IPS DF 6.9 (cell line): ENCODE data around the gene SLIT2.
A peak's percentile ranks its signal among the peaks of the same experiment; 100 is the strongest.

Experiments
- DNase-seq: peaks from one replicate; pipeline ENCODE4 v3.0.0-alpha.2; 2013; ENCODE audit warnings: low read depth, low spot score
- H3K27ac ChIP-seq: one replicate; pipeline ENCODE4 v1.5.1; 2013; ENCODE audit warnings: low read length, control low read depth
- H3K27me3 ChIP-seq: 2 replicates; pipeline ENCODE4 v1.6.1; 2013; ENCODE audit warnings: mild to moderate bottlenecking, low read length; ENCODE audit not compliant: control insufficient read depth, insufficient read depth
- H3K36me3 ChIP-seq: 2 replicates; pipeline ENCODE4 v1.6.1; 2013; ENCODE audit warnings: low read length; ENCODE audit not compliant: control insufficient read depth, insufficient read depth
- H3K4me1 ChIP-seq: 2 replicates; pipeline ENCODE4 v1.6.1; 2013; ENCODE audit warnings: low read length; ENCODE audit not compliant: control insufficient read depth, insufficient read depth
- H3K4me3 ChIP-seq: 2 replicates; pipeline ENCODE4 v1.5.1; 2013; ENCODE audit warnings: mild to moderate bottlenecking, low read length
- H3K9me3 ChIP-seq: 2 replicates; pipeline ENCODE4 v1.6.1; 2013; ENCODE audit warnings: low read length, inconsistent platforms; ENCODE audit not compliant: control insufficient read depth, insufficient read depth
- WGBS: extraction: QIAGEN DNeasy Blood & Tissue Kit; methylation state at CpG from one replicate; pipeline ENCODE4 v1.1.7; 2013; ENCODE audit warnings: mixed read lengths, missing lambda C conversion rate; ENCODE audit not compliant: insufficient read length, insufficient coverage; 5-methylcytosine and 5-hydroxymethylcytosine counted together

The SLIT2 gene

DNA sequence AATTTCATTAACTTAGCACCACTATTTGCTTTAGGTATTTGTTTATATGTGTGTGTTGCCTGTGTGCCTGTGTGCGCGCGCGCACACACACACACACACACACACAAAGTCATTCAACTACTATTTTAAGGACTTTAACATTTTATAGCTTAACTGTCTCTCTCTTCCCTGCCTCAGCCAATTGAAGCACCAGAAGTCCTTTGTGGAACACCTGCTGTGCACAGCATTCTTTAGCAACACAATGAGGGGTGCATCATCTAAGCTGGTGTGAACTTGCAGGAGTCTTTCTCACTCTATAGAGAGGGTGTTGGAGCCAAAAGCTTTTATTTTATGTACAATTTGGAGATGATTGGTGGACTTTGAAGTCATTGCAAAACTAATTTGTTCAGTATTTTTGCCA, 31.3 kb downstream of the SLIT2 start:
- no peaks in the 10 kb centered on the region for H3K27me3 ChIP-seq
- H3K4me3 ChIP-seq, result no peak overlapping the region
- no peaks in the 10 kb centered on the region; the same call in 1 of the 2 replicates for H3K4me1 ChIP-seq
- no peak overlapping the region for H3K27ac ChIP-seq
- peak; percentile 87 for DNase-seq
- no CpG with 5 or more reads among the region's 4 CpGs for WGBS
- H3K36me3 ChIP-seq, result no peaks in the 10 kb centered on the region
- H3K9me3 ChIP-seq, result no peaks in the 10 kb centered on the region

DNA sequence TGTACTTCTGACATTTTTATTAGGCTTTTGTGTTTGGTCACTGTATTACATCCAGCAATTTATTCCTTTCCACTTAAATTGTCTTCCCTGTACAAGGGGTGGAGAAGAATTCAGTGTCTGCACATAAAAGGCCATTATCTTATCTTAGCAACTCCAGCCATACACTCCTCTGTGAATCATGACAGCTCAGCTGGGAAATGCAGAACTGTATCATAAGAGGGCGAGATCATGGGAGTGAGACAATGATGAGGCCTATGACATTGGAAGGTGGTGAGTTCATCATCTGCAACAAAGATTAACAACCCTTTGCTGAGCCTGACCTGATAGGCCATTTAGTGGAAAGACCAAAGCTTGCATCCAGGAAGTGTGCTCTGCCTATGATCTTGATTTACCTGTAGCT, 33.3 kb downstream of the SLIT2 start:
- H3K27ac ChIP-seq, result no peak overlapping the region
- WGBS, result no CpG with 5 or more reads among the region's 1 CpG
- H3K4me1 ChIP-seq, result no peaks in the 10 kb centered on the region; the same call in 1 of the 2 replicates
- no peak for DNase-seq
- no peak overlapping the region for H3K4me3 ChIP-seq
- H3K27me3 ChIP-seq, result no peaks in the 10 kb centered on the region
- H3K36me3 ChIP-seq, result no peaks in the 10 kb centered on the region
- no peaks in the 10 kb centered on the region for H3K9me3 ChIP-seq

DNA sequence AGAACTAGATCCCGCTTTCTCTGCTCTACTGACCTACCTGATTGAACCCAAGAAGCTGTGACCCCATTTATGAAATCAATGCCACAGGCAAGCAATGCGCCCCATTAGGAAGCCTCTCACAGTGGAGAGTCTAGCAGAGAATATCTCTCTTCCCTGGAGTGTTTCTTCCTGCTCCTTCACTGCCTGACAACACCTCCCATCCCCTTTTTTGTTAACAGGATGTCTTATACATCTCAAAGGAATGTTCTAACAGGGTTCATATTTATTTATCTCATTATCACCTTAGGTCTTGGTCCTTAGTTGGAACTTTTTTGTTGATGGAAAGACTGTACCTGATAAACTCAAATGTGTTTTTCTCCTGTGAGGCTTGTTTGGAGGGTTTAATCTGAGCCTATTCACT, 35.5 kb downstream of the SLIT2 start:
- Histone ChIP-seq H3K4me3 (no peak overlapping the region), H3K9me3 (no peaks in the 10 kb centered on the region), H3K4me1 (no peaks in the 10 kb centered on the region; the same call in 1 of the 2 replicates), H3K27ac (no peak overlapping the region), H3K27me3 (no peaks in the 10 kb centered on the region), H3K36me3 (no peaks in the 10 kb centered on the region)
- WGBS, result no CpG with 5 or more reads among the region's 2 CpGs
- no peak for DNase-seq

DNA sequence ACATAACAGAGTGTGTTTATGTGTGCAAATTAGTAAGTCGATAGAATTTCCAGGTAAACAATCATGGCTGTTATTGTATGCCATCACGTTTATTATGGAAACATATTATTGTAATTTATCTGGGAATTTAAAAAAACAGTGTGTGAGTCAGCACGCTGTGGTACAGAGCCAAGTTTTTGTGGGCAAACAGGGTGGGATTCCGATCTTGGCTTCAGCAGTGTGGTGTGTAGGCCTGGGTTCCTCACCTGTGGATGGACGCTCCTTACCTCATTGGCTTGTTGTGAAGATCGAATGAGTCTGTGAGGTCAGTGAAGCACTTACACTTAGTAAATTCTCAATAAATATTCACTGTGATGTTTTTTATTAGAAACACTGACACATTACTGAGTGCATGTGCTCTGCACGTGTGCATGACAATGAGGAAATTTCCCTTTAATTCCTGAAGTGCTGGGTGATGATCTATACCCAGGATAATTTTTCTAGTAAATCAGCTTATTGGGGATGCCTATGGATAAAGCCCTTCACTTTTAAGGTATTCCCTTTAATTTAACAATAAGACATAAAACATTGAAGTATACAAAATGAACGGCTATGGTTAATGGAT, 36.4 kb downstream of the SLIT2 start:
- no CpG with 5 or more reads among the region's 8 CpGs for WGBS

DNA sequence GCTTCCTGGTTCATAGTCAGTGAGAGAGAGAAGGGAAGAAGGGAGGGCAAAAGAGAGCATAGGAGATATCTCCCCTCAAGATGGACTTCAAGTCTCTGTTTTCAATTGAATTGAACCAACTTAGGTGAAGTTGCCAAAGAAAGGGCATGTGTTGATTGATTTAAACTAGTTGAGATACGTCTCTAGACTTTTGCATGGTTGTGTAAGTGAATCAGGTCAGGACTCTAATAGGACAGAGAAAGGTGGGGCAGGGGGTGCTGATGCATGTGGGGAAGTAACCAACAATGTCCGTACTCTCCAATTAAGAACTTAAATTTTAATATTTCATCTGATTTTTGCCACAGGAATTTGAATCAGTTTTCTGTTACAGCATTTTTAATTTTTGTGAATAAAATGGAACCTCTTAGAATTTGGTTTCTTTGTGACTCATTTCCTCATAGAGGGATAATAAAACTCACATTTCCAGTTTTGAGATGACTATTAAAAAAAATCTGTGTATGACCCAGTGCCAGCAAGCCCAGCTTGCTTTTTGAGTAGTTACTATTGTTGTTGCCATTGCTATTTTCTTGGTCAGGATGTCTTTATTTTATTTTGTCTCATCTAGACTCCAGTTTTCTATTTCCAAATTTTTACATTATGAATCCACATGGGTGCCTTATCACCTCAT, 37.3 kb downstream of the SLIT2 start:
- Histone ChIP-seq H3K36me3 (no peaks in the 10 kb centered on the region), H3K27me3 (no peaks in the 10 kb centered on the region), H3K27ac (no peak overlapping the region), H3K4me1 (no peaks in the 10 kb centered on the region; the same call in 1 of the 2 replicates), H3K4me3 (no peak overlapping the region), H3K9me3 (no peaks in the 10 kb centered on the region)
- no CpG with 5 or more reads among the region's 2 CpGs for WGBS
- DNase-seq, result no peak

More for the DNA sequence above, 36.4 kb downstream of the SLIT2 start:
- Histone ChIP-seq H3K27me3 (no peaks in the 10 kb centered on the region), H3K4me1 (no peaks in the 10 kb centered on the region; the same call in 1 of the 2 replicates), H3K36me3 (no peaks in the 10 kb centered on the region), H3K4me3 (no peak overlapping the region), H3K27ac (no peak overlapping the region), H3K9me3 (no peaks in the 10 kb centered on the region)
- no peak for DNase-seq

DNA sequence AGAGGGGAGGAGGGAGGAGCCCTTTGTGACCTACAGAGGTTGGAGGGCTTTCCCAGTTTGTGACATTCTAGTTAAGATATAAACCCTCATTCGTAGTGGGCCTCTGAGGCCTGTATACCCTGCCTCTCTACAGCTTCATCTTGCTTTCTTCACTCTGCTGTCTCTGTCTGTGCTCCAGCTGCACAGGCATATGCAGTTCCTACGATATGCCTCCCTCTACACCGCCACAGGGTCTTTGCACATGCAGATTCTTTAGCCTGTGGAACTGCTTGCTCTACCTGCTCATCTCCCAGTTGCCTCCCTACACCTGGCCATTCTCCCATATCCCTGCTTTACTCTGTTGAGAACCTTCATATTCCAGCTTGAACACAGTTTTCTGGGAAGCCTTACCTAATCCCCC, 38.1 kb downstream of the SLIT2 start:
- H3K9me3 ChIP-seq, result no peaks in the 10 kb centered on the region
- no peak for DNase-seq
- H3K36me3 ChIP-seq, result no peaks in the 10 kb centered on the region
- H3K4me1 ChIP-seq, result no peaks in the 10 kb centered on the region
- no CpG with 5 or more reads among the region's 3 CpGs for whole genome bisulfite sequencing
- no peak overlapping the region for H3K27ac ChIP-seq
- no peak overlapping the region for H3K4me3 ChIP-seq
- no peaks in the 10 kb centered on the region for H3K27me3 ChIP-seq

DNA sequence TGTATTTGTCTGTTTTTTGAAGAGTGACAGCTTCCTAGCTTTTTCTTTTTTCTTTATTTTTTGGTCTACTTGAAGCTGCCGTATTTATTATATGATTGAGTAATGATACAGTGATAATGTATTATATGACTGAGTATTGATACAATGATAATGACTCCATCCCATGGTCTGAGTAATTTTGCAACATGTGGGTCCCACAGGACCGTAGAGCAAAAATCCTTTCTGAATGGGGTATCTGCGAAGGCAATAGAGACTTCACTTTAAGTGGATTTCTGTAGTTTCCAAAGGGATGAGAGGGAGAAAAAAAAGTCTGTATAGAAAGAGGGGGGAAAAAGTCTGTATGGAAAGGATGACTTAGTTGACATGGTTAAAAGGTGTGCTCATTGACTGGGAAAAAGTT, 41.0 kb downstream of the SLIT2 start:
- no CpG with 5 or more reads among the region's 3 CpGs for whole genome bisulfite sequencing

DNA sequence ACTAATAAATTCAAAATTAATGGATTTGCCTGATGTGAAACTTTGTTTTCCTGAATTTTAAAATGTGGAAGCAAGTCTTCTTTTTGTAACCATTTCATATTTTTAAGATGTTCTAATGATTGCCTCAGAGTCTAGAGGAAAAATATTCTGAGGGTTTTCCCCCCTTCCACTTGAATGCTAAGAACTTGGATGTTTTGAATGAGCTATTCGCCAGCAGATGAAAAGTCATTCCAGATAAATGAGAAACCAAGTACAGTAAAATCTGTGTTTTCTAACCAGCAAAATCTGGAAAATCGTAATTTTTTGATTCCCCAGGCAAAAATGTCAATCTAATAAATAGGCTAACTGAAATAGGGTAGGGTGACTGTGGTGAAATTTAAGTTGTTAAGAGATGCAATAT, 45.6 kb downstream of the SLIT2 start:
- H3K4me1 ChIP-seq, result no peaks in the 10 kb centered on the region
- H3K9me3 ChIP-seq, result no peaks in the 10 kb centered on the region
- H3K36me3 ChIP-seq, result no peaks in the 10 kb centered on the region
- no peaks in the 10 kb centered on the region for H3K27me3 ChIP-seq
- WGBS, result no CpG with 5 or more reads among the region's 2 CpGs
- no peak for DNase-seq
- no peak overlapping the region for H3K27ac ChIP-seq
- H3K4me3 ChIP-seq, result no peak overlapping the region

More for the DNA sequence above, 41.0 kb downstream of the SLIT2 start:
- Histone ChIP-seq H3K4me3 (no peak overlapping the region), H3K27ac (no peak overlapping the region), H3K36me3 (no peaks in the 10 kb centered on the region), H3K4me1 (no peaks in the 10 kb centered on the region), H3K27me3 (no peaks in the 10 kb centered on the region), H3K9me3 (no peaks in the 10 kb centered on the region)
- DNase-seq, result no peak

DNA sequence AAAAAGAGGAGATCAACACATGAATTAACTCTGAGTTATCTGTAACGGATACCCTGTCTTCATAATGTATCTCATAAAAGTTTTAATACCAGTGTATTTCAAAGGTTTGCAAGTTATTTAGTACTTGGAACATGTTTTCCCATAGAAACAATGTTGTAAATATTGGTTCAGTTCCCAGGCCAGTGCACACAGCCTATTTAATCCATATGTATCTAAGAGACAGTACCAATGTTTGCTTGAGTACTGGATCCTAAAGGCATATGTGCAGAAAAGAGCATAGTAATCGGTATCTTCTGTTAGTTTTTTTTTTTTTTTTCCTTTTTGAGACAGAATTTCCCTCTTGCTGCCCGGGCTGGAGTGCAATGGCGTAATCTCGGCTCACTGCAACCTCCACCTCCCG, 46.1 kb downstream of the SLIT2 start:
- no CpG with 5 or more reads among the region's 6 CpGs for WGBS
- H3K27me3 ChIP-seq, result no peaks in the 10 kb centered on the region
- no peak overlapping the region for H3K4me3 ChIP-seq
- H3K27ac ChIP-seq, result no peak overlapping the region
- no peak for DNase-seq
- H3K4me1 ChIP-seq, result no peaks in the 10 kb centered on the region
- H3K9me3 ChIP-seq, result no peaks in the 10 kb centered on the region
- no peaks in the 10 kb centered on the region for H3K36me3 ChIP-seq

DNA sequence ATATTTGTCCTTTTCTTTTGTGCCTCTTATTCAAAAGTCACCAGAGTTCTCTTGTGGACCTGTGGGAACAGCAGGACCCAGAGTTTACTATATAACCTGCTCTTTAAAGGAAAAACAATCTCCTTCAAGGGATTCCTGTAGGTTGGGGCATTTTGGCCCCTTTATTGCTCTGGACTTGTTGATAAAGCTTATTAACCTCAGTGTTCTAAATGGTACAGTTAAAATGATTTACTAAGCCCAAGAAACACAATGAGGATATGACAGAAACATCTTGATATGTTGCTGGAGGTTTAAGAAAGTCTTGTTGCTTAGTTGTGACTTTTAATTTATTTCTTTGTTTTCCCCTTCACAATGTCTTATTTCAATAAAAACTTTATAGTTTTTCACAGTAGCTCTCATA, 46.8 kb downstream of the SLIT2 start:
- Histone ChIP-seq H3K4me1 (no peaks in the 10 kb centered on the region), H3K27me3 (no peaks in the 10 kb centered on the region), H3K27ac (no peak overlapping the region), H3K4me3 (no peak overlapping the region), H3K36me3 (no peaks in the 10 kb centered on the region), H3K9me3 (no peaks in the 10 kb centered on the region)
- no peak for DNase-seq

DNA sequence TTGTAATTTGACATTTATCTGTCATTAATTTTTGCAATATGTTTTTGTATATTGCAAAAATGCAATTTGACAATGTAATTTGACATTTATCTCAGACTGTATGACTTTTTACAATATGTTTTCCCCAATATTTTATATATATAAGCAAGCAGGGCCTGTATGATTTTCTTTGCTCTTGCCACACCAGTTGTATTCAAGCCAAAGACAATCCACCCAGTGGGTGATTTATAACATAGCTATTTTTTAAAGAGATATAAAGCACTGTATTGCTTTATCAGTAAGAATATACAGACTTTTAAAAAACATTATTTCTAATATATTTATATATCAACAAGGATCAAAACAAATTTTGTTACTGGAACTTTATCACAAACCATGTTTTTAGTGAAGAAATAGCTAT, 47.3 kb downstream of the SLIT2 start:
- Histone ChIP-seq H3K27me3 (no peaks in the 10 kb centered on the region), H3K4me3 (no peak overlapping the region), H3K9me3 (no peaks in the 10 kb centered on the region), H3K36me3 (no peaks in the 10 kb centered on the region), H3K27ac (no peak overlapping the region), H3K4me1 (no peaks in the 10 kb centered on the region)
- no peak for DNase-seq
